GM12874 (cell line): ENCODE measurements around the gene C1QB.

ENCODE experiments used
- CTCF ChIP-seq: IDR thresholded peaks from 2 replicates; pipeline ENCODE4 v1.5.1; 2011; ENCODE audit warnings: low read depth, mild to moderate bottlenecking, control low read depth, low read length, moderate library complexity; ENCODE audit not compliant: insufficient read depth

C1QB gene

GRCh38 chr1:22654692-22655091 is 1.7 kb downstream of the C1QB start:
- TF ChIP-seq CTCF: peak; percentile 7; the same call in 1 of the 2 replicates

- TF ChIP-seq CTCF: peak; percentile 20; the same call in 1 of the 2 replicates
Observed at GRCh38 chr1:22658385-22659163, 5.5 kb downstream of the C1QB start.

- no peak for TF ChIP-seq CTCF
Observed at GRCh38 chr1:22660716-22661241, 7.7 kb downstream of the C1QB start.

GRCh38 chr1:22661880-22662279 is 8.8 kb downstream of the C1QB start:
- TF ChIP-seq CTCF: no peak

- TF ChIP-seq CTCF: no peak
Observed at GRCh38 chr1:22662318-22662717, 9.3 kb downstream of the C1QB start.

GRCh38 chr1:22662986-22663408 is 10.0 kb downstream of the C1QB start:
- no peak for TF ChIP-seq CTCF

GRCh38 chr1:22665752-22666151 is 12.7 kb downstream of the C1QB start:
- no peak for TF ChIP-seq CTCF
